NCI-H2029 (cell line): ENCODE results near the gene RSPO4.

Experiments
- DNase-seq: peaks from one replicate; lab custom pipeline; 2025; lab: John Stamatoyannopoulos, UW

RSPO4 gene

DNA sequence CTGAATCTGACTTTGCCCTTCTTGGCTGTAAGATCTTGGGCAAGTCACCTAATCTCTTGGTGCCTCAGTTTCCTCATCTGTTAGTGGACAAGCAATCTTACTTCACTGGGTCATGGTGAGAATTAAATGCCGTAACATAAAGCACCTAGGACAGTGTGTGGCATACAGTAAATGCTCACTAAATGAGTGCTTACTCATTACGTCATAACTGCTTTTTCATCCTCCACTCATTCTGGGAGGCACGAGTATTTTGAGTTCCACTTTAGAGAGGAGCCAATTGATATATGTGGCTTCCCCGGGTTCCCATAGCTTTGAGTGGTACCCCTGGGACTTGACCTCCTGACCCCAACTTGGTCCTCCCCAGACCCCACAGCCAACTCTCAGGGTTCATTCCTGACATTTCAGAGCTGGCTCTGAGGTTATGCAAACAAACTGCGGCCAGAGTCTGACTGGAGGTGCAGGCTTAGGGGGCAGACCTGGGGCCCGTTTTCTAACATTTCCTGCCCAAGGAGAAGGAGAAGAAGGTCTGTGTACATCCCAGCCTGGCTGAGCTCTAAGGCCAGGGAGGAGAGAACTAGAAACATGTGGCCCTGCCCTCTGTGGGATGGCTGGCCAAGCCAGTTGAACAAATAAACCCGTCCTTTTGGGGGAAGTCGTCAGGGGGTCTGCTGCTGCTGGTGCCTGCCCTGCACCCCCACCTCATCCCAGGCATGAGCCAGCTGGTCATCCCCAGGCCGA, 91.8 kb downstream of the RSPO4 start:
- no peak for DNase-seq

DNA sequence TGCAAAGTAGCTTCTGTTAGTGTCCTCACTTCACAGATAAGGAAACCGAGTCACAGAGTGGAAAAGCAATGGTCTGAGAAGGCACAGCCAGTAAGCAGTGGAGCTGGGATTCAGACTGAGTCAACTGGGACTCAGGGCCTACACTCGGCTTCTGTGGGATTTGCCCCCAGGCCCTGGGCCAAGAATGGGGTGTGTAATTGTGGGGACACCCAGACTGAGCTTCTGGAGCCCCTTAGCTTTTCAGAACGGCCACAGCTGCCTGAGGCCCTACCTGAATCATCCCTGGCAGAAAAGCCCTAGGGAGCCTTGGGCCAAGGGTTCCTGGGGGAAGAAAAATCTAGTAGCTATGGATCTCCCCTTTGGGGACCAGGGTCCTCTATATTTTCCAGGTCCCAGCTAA, 92.5 kb downstream of the RSPO4 start:
- no peak for DNase-seq
